ENCODE results near the gene INPP1. TPM values are rescaled to one million over a fixed set of nuclear protein-coding genes. Genes with fewer than 3 reads are reported as not detected.

The INPP1 gene
- polyA plus RNA-seq, 1 donor from 2014 or later: 2.7 TPM

DNA sequence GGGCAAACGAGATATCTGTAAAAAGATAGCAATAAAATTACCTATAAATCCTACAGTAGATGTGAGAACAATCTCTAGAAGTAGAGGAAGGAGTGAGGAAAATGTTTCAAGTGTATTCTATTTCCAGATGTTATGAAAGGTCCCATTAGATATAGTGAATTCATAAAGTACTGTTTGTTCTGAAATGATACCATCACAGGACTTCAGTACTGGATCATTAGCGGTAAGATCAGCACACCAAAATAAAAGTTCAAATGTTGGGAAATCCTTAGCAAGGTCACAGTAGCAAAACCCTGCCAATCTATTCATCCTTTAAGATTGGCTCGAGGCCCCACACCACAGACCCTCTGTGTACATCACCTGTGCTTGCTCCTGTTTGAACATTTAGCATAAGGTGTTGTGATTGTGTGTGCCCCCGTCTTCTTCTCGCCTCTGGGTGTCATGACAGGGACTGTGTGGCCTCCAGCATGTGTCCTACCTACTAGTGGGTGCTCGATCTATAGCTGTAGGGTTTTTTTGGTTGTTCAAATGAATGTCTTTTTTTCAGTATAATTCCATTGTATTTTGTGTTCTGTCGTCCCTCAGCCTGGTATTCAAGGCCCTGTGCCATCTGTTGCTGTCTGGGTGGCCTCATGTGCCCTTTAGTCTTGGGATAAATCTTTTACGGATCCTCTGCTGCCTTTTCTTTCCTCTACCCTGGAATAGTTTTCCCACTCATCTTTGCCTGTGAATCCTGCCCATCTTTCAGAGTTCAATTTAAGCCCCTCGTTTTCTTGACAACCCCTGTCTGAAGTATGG lies 73.9 kb downstream of the INPP1 start:
- no peaks in the 10 kb centered on the region for H3K27me3 Mint-ChIP-seq
- H3K9me3 Mint-ChIP-seq: no peaks in the 10 kb centered on the region
- H3K4me3 Mint-ChIP-seq: no peak overlapping the region
- H3K36me3 Mint-ChIP-seq: no peaks in the 10 kb centered on the region
- H3K4me1 Mint-ChIP-seq: peaks cover 22 to 38% (median 35%) of the 10 kb centered on the region in 3 donors
- no peak overlapping the region for H3K27ac Mint-ChIP-seq

DNA sequence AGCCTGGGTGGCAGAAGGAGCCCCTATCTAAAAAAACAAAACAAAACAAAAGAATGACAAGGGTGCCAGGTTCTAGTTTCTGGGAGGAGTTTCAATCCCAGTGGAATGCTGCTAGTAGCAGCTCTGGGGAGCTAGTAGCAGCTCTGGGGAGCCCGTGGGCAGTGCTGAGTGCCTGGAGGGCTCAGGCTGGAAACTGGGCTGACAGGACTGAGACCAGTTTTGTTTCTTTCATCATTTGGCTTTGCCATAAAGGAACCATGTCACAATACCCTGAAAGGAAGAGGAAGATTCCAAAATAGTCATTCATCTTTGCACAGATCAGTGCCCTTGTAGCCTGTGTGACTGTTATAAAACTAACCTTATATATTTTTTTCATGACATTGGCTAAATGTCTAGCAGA lies 75.3 kb downstream of the INPP1 start:
- H3K9me3 Mint-ChIP-seq: no peaks in the 10 kb centered on the region
- no peaks in the 10 kb centered on the region for H3K27me3 Mint-ChIP-seq
- H3K4me1 Mint-ChIP-seq: peaks cover 23 to 30% (median 27%) of the 10 kb centered on the region in 3 donors
- H3K27ac Mint-ChIP-seq: no peak overlapping the region
- H3K4me3 Mint-ChIP-seq: peak overlapping the region in 1 of 4 donors; percentile 68
- peaks cover 4% of the 10 kb centered on the region for H3K36me3 Mint-ChIP-seq

DNA sequence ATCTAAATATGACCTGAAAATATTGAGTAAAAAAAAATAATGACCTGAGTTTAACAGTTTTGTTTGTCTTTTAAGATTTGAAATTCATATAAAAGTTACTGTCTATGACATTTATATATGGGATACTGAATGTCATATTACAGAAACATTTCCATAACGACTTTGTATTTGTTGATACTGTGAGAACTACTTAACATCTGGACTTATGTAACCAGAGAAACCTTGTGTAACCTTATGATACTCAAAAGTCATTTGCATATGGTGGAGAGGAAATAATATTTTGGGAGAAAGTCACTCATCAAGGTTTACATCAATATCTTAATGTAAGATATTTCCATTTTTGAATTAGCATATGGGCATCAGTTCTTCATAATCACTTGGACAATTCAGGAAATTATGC lies 77.4 kb downstream of the INPP1 start:
- Mint-ChIP-seq H3K4me1 (peaks cover 14 to 29% (median 29%) of the 10 kb centered on the region in 3 donors), H3K4me3 (peak overlapping the region in 1 of 4 donors; percentile 13), H3K36me3 (peaks cover 10% of the 10 kb centered on the region), H3K27ac (peak overlapping the region in 1 of 3 donors; percentile 16), H3K9me3 (no peaks in the 10 kb centered on the region), H3K27me3 (no peaks in the 10 kb centered on the region)

Other genes starting within 250 kb of the INPP1 start
- gene HIBCH, start 23.8 kb upstream of the INPP1 start, polyA plus RNA-seq: 22.5 TPM
- gene MFSD6, start 64.8 kb downstream of the INPP1 start, polyA plus RNA-seq: 10.4 TPM
- 5.5 TPM for gene NEMP2, start 191.1 kb downstream of the INPP1 start, polyA plus RNA-seq